KG1 (cell line): Measurements from ENCODE around the gene SHTN1.

Source experiments
- DNase-seq: peaks from one replicate; lab custom pipeline; 2025; lab: John Stamatoyannopoulos, UW

Gene SHTN1

DNA sequence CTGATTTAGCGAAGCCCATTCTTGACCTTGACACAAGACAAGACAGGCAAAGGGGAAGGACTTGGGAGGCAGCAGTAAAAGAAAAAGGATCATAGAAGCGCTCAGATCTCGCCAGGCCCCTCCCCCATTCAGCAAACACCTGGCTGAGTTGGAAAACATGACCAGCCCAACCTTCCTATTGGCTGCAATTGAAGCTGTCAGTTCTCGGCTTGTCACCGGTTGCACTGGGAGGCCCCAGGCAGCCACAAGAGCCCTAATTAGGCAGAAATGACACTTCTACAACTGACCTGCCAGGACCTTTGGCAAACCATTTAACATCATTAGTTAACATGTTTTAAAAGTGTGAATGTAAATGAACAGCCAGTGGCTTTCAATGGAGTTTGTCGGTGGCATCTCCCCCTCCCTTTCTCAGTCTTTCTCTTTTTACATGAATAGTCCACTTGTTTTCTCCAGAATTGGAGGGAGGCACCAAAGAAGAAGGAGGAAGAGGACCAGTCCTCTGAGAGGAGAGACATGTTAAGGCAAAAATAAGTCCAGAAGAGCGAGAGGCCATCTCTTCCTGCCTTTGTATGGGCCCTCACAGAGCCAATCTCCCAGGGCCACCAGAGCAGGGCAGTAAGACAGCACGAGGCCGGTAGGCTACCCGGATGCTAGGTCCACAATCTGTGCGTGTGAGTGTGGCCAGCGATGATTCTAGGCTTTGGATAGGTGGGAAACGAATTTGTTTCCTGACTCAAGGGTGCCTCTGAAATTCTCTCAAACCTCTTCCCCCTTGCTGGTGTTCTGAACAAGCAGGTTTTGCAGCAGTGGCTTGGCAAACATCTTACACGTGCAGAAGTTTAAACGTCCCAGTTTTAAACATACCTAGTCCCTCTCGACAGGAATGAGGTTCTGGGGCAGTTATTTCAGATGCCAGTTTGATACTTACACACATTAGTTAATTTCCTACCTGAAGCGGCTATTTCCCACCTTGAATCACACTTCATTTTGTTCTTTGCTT, 170.7 kb downstream of the SHTN1 start:
- DNase-seq = no peak

DNA sequence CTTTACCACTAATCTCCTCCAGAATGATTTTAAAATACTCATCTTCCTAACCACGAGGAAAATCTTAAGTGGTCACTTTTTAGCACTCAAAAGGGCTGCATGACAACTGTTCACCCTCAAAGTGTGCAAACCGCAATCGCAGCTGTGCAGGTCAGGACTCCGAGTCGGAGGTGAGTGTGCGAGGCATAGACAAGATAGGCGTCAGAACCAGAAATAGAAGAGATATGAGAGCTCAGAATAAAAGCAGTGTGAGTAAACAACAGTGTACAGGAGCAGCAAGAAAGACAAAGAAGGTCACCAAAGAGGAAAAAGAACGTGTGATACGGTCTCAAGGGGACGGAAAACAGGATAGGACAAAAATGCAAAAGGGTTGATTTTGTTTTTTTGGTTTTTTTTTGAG, 173.2 kb downstream of the SHTN1 start:
- DNase-seq = no peak
